Measurements from ENCODE around the gene OPRM1.

Gene OPRM1

DNA sequence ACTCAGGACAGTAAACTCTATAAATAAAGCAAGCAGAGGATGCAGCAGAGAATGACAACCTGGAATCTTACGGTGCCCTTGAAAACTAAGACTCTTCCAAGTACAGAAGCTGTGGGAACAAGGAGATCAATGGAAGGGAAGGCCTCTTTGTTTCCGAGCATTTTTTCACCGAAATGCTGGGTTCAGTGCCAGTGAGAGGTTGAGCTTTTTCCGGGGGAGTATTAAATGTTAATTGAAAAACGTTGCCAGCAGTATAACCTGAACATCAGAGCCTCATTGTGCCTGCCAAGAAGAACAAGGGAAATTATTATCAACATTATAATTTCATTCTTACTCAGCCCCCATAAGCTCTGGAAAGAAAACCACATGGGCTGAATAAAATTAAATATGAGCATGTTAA lies 17.5 kb downstream of the OPRM1 start:
- POLR2A ChIA-PET (ENCODE audit: low non-redundant PET), result no interaction called here
- no peak overlapping the region for H3K27ac ChIP-seq
- CTCF ChIA-PET, result no interaction called here
- TF ChIP-seq, protein P1, sequence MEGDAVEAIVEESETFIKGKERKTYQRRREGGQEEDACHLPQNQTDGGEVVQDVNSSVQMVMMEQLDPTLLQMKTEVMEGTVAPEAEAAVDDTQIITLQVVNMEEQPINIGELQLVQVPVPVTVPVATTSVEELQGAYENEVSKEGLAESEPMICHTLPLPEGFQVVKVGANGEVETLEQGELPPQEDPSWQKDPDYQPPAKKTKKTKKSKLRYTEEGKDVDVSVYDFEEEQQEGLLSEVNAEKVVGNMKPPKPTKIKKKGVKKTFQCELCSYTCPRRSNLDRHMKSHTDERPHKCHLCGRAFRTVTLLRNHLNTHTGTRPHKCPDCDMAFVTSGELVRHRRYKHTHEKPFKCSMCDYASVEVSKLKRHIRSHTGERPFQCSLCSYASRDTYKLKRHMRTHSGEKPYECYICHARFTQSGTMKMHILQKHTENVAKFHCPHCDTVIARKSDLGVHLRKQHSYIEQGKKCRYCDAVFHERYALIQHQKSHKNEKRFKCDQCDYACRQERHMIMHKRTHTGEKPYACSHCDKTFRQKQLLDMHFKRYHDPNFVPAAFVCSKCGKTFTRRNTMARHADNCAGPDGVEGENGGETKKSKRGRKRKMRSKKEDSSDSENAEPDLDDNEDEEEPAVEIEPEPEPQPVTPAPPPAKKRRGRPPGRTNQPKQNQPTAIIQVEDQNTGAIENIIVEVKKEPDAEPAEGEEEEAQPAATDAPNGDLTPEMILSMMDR (conservative IDR thresholded peaks at IDR 0.05; ENCODE audit: low read depth), result no peak
- DNase-seq (ENCODE audit: low spot score), result no peak

DNA sequence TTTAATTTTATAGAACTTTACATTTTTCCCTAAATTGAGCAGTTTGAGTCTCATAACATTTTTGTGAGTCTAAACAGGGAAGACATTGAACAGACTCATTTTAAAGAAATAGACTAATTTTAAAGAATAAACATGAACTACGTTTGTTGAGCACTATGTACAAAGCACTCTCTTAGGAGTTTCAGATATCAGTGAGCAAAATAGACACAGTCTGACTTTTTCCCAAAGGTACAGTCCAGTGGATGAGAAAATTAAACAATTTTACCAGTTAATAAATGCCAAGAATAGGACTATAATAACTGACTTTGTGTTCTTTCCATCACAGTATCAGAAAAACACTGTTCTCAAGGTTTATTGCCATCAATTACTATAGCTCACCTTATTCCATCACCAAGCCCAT lies 18.1 kb downstream of the OPRM1 start:
- TF ChIP-seq, protein P1 (conservative IDR thresholded peaks at IDR 0.05; ENCODE audit: low read depth), result no peak
- ChIA-PET CTCF (no interaction called here), POLR2A (ENCODE audit: low non-redundant PET) (no interaction called here)
- no peak for DNase-seq (ENCODE audit: low spot score)
- H3K27ac ChIP-seq, result no peak overlapping the region

DNA sequence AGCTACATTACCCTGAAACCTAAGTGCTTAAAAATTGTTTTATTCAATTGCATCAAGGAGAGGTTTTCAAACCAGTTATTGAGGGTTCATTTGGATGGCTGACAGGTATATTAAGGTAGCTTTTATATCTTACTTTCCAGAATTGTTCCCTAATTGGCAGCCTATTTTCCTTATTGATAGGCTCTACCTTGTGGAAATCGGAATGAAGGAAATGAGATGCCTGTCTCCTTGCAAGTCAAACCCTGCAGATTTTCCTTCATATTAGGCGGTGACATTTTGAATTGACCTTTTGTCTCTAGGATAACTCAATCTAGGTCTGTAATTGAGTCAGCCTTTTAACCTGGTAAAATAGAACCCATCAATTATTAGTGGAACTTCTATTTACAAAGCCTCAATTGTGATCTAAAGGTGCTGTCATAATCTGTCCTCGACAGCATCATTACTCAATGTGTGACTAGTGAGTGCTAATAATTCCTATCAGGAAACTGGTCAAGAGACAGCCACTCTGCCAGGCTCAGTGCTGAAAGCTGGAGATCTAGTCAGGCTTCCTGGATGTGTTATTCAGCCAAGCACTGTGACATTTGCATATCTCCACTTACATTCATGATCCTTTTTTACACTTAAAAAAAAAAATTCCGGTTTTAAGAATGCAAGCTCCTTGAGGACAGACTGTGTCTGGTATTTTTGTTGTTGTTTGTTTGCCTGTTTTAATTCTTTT lies 20.1 kb downstream of the OPRM1 start:
- CTCF ChIA-PET, result no interaction called here
- POLR2A ChIA-PET (ENCODE audit: low non-redundant PET), result no interaction called here
- H3K27ac ChIP-seq, result no peak overlapping the region
- no peak for DNase-seq (ENCODE audit: low spot score)
- TF ChIP-seq, protein P1 (conservative IDR thresholded peaks at IDR 0.05; ENCODE audit: low read depth), result no peak

DNA sequence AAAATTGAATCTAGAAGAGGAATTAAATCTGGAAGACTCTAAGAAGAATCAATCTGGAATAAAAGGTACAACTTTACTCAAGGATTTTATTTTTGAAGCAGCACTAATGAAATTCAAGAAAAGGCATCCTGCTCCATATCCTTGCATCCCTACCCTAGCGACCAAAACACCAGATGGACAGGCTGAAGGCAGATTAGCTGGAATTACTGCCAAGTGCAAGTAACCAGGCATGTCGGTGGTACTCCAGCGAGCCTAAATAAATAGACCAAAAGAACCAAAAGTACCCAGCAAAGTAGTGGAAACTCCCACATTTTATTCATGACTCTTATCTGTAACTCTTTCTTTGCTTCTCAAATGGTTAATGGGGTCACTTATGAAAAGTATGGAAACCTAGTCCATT lies 21.0 kb downstream of the OPRM1 start:
- TF ChIP-seq, protein P1 (conservative IDR thresholded peaks at IDR 0.05; ENCODE audit: low read depth), result no peak
- DNase-seq (ENCODE audit: low spot score), result no peak
- ChIA-PET CTCF (interaction anchor here (0.6 kb wide), 1 partner anchor 226 kb away, joined by 3 read pairs; no protein-coding TSS in a partner anchor), POLR2A (ENCODE audit: low non-redundant PET) (no interaction called here)
- H3K27ac ChIP-seq, result no peak overlapping the region

DNA sequence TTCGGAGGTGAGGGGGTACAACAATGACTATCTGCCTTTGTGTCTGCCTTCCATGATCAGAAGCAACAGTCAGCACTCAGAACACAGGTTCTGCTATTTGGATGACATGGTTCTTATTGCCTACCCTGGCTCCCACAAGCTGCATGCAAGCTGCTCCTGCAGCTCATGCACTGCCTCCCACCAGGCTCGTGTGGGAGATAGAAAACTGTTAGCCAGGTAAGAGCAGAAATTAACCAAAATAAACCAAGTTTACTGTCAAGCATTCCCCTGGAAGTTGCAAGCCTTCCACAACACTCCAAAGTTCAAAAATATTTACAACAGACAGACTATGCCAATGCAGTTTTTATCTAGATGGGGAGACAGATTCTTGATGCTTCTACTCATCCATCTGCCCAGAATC lies 31.0 kb downstream of the OPRM1 start:
- TF ChIP-seq, protein P1 (conservative IDR thresholded peaks at IDR 0.05; ENCODE audit: low read depth), result no peak
- CTCF ChIA-PET, result no interaction called here
- no peak overlapping the region for H3K27ac ChIP-seq
- DNase-seq (ENCODE audit: low spot score), result no peak
- POLR2A ChIA-PET (ENCODE audit: low non-redundant PET), result no interaction called here

DNA sequence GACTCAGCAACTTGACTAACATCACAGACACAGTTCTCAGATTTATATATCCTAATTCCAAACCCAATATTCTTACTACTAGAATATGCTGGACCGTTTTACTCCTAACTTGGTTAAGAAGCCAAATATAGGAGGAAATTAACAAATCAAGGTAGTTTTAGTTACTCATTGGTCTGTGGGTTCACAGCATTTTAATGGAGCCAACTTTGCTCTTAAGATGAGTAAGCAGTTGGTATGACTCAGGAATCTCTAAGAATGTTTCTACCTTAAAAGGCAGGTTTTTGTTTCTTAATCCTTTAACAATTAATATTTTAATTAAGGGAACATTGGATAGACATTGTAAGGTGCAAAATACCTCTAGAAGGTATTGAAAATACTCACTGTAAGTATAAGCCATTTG lies 31.6 kb downstream of the OPRM1 start:
- H3K27ac ChIP-seq, result no peak overlapping the region
- TF ChIP-seq, protein P1 (conservative IDR thresholded peaks at IDR 0.05; ENCODE audit: low read depth), result no peak
- CTCF ChIA-PET, result no interaction called here
- peak; percentile 54 for DNase-seq (ENCODE audit: low spot score)
- POLR2A ChIA-PET (ENCODE audit: low non-redundant PET), result no interaction called here
